IMR-90 (cell line): Measurements from ENCODE around the gene CD300LG. TPM values are rescaled to one million over a fixed set of nuclear protein-coding genes. Genes with fewer than 3 reads are reported as not detected.
"Not testable (repeated sequence)": the region's sequence is repeated elsewhere in the genome, so short reads cannot be mapped to it uniquely, and the experiment has no call there.

ENCODE experiments used
- ATAC-seq: fragments of 200-7000 bp; cut with Tn5 transposase; 2 replicates; pipeline ENCODE4 v1.9.1; 2020; ENCODE audit warnings: low read depth, mild to moderate bottlenecking, moderate library complexity
- BruUV-seq: library from RNA; stranded (reverse); fragments of 400-500 nt; replicated peaks from 2 replicates; lab custom pipeline; 2021; lab: Mats Ljungman, UMichigan
- CTCF ChIA-PET: fragments of 300-600 bp; formaldehyde crosslinking; extraction: SDS; loops from one replicate; lab custom pipeline; 2021; ENCODE audit warnings: antibody characterized with exemption; lab: Yijun Ruan, JAX
- POLR2A ChIA-PET: fragments of 300-600 bp; sonication (Branson Sonifier 250); formaldehyde crosslinking; loops from one replicate; lab custom pipeline; 2022; ENCODE audit warnings: antibody characterized with exemption; ENCODE audit not compliant: unreplicated experiment; lab: Charles Lee
- DNase-seq: peaks from one replicate; pipeline ENCODE4 v3.0.0; 2013
- H2AFZ ChIP-seq: replicated peaks from 2 replicates; pipeline ENCODE3; 2013; ENCODE audit warnings: low read length, mild to moderate bottlenecking; ENCODE audit not compliant: poor library complexity
- H2AK5ac ChIP-seq: 2 replicates; pipeline ENCODE4 v1.6.1; 2013; ENCODE audit warnings: low read depth, low read length, inconsistent platforms
- H2AK9ac ChIP-seq: replicated peaks from 2 replicates; pipeline ENCODE3; 2013; ENCODE audit warnings: mild to moderate bottlenecking, low read depth, low read length, moderate library complexity; ENCODE audit not compliant: poor library complexity
- H2BK120ac ChIP-seq: 2 replicates; pipeline ENCODE4 v1.6.1; 2013; ENCODE audit warnings: low read depth, low read length, inconsistent platforms
- H2BK15ac ChIP-seq: 3 replicates; pipeline ENCODE4 v1.6.1; 2013; ENCODE audit warnings: low read depth, low read length, inconsistent platforms
- H2BK20ac ChIP-seq: 2 replicates; pipeline ENCODE4 v1.6.1; 2013; ENCODE audit warnings: low read depth, mild to moderate bottlenecking, inconsistent platforms, low read length, moderate library complexity
- H2BK5ac ChIP-seq: 2 replicates; pipeline ENCODE4 v1.6.1; 2013; ENCODE audit warnings: mild to moderate bottlenecking, low read depth, low read length, inconsistent platforms; ENCODE audit not compliant: poor library complexity, severe bottlenecking
- H3K14ac ChIP-seq: replicated peaks from 2 replicates; pipeline ENCODE4 v1.6.1; 2013; ENCODE audit warnings: low read depth, low read length, inconsistent platforms
- H3K18ac ChIP-seq: 2 replicates; pipeline ENCODE4 v1.6.1; 2013; ENCODE audit warnings: low read depth, low read length, control low read depth
- H3K23ac ChIP-seq: 2 replicates; pipeline ENCODE4 v1.6.1; 2013; ENCODE audit warnings: low read depth, low read length, inconsistent platforms
- H3K27ac ChIP-seq: 2 replicates; pipeline ENCODE4 v1.5.1; 2013; ENCODE audit warnings: mild to moderate bottlenecking, control low read depth, low read length; ENCODE audit not compliant: insufficient read depth
- H3K27me3 ChIP-seq: 2 replicates; pipeline ENCODE4 v1.6.1; 2013; ENCODE audit warnings: low read length; ENCODE audit not compliant: control insufficient read depth, insufficient read depth
- H3K36me3 ChIP-seq: 2 replicates; pipeline ENCODE4 v1.6.1; 2013; ENCODE audit warnings: low read length, mixed read lengths; ENCODE audit not compliant: control insufficient read depth, insufficient read depth
- H3K4ac ChIP-seq: 2 replicates; pipeline ENCODE4 v1.6.1; 2013; ENCODE audit warnings: low read depth, low read length, inconsistent platforms
- H3K4me1 ChIP-seq: 2 replicates; pipeline ENCODE4 v1.6.1; 2013; ENCODE audit warnings: low read length, mixed read lengths; ENCODE audit not compliant: control insufficient read depth, insufficient read depth
- H3K4me2 ChIP-seq: 2 replicates; pipeline ENCODE4 v1.6.1; 2013; ENCODE audit warnings: low read depth, mild to moderate bottlenecking, control low read depth, low read length, moderate library complexity
- H3K4me3 ChIP-seq: 2 replicates; pipeline ENCODE4 v1.5.1; 2013; ENCODE audit warnings: low read depth, mild to moderate bottlenecking, control low read depth, low read length, moderate library complexity; ENCODE audit not compliant: insufficient read depth
- H3K56ac ChIP-seq: 2 replicates; pipeline ENCODE4 v1.6.1; 2013; ENCODE audit warnings: low read length, inconsistent platforms; ENCODE audit not compliant: insufficient read depth; ENCODE audit errors: extremely low read depth
- H3K79me1 ChIP-seq, 2 experiments: 2 replicates each; pipeline ENCODE4 v1.6.1; 2013; ENCODE audit warnings: low read length in 2 of 2, inconsistent platforms in 1 of 2, low read depth in 1 of 2
- H3K9ac ChIP-seq: 2 replicates; pipeline ENCODE4 v1.6.1; 2013; ENCODE audit warnings: low read depth, low read length, control low read depth
- H3K9me1 ChIP-seq: 2 replicates; pipeline ENCODE4 v1.6.1; 2013; ENCODE audit warnings: low read length, inconsistent platforms; ENCODE audit not compliant: insufficient read depth
- H3K9me3 ChIP-seq: 2 replicates; pipeline ENCODE4 v1.6.1; 2013; ENCODE audit warnings: low read length; ENCODE audit not compliant: control insufficient read depth, insufficient read depth
- H4K20me1 ChIP-seq: 2 replicates; pipeline ENCODE4 v1.6.1; 2013; ENCODE audit warnings: low read length, inconsistent platforms; ENCODE audit not compliant: insufficient read depth
- H4K5ac ChIP-seq: 2 replicates; pipeline ENCODE4 v1.6.1; 2013; ENCODE audit warnings: mild to moderate bottlenecking, low read depth, low read length, control low read depth
- H4K8ac ChIP-seq, 2 experiments: 2 replicates each; pipeline ENCODE4 v1.6.1; 2013; ENCODE audit warnings: low read depth in 2 of 2, low read length in 2 of 2, control low read depth in 1 of 2, inconsistent platforms in 1 of 2
- H4K91ac ChIP-seq: 2 replicates; pipeline ENCODE4 v1.6.1; 2013; ENCODE audit warnings: low read depth, low read length, inconsistent platforms; ENCODE audit not compliant: insufficient read depth
- WGBS, 2 experiments: methylation state at CpG; one replicate each; pipeline versions ENCODE4 v1.1.5 to v1.1.7; 2013; ENCODE audit warnings: missing lambda C conversion rate in 2 of 2; ENCODE audit not compliant: insufficient read length in 1 of 2; ENCODE audit errors: extremely low coverage in 2 of 2; 5-methylcytosine and 5-hydroxymethylcytosine counted together
- dilution Hi-C: fragments of 300-500 bp; cut with HindIII; formaldehyde crosslinking; loops from one replicate; pipeline ENCODE4 v1.14.3; 2018; ENCODE audit warnings: low sequenced_read_pairs; ENCODE audit not compliant: unreplicated experiment
- in situ Hi-C: fragments of 300-500 bp; cut with MboI; formaldehyde crosslinking; loops from 3 replicates; pipeline ENCODE4 v1.14.3; 2019; ENCODE audit warnings: low sequenced_read_pairs, inconsistent platforms, mixed read lengths
- intact Hi-C: fragments of 100-400 bp; cut with micrococcal nuclease; formaldehyde crosslinking; loops from 2 replicates; pipeline ENCODE4 v1.10.0; 2022
- polyA plus RNA-seq, 3 experiments: library from polyadenylated mRNA; depleted of rRNA; stranded (reverse); fragments of >200 nt; gene quantifications; 2 replicates each; pipeline ENCODE4 v1.2.3, GENCODE V29; 2012; ENCODE audit warnings: low replicate concordance in 1 of 3
- total RNA-seq: library from RNA; depleted of rRNA; stranded (reverse); fragments of >200 nt; gene quantifications from 2 replicates; pipeline ENCODE4 v1.2.3, GENCODE V29; 2012

CD300LG gene
- total and polyA plus RNA-seq, 2 of the 4 experiments (the other 2 are of a cell fraction): not detected

DNA sequence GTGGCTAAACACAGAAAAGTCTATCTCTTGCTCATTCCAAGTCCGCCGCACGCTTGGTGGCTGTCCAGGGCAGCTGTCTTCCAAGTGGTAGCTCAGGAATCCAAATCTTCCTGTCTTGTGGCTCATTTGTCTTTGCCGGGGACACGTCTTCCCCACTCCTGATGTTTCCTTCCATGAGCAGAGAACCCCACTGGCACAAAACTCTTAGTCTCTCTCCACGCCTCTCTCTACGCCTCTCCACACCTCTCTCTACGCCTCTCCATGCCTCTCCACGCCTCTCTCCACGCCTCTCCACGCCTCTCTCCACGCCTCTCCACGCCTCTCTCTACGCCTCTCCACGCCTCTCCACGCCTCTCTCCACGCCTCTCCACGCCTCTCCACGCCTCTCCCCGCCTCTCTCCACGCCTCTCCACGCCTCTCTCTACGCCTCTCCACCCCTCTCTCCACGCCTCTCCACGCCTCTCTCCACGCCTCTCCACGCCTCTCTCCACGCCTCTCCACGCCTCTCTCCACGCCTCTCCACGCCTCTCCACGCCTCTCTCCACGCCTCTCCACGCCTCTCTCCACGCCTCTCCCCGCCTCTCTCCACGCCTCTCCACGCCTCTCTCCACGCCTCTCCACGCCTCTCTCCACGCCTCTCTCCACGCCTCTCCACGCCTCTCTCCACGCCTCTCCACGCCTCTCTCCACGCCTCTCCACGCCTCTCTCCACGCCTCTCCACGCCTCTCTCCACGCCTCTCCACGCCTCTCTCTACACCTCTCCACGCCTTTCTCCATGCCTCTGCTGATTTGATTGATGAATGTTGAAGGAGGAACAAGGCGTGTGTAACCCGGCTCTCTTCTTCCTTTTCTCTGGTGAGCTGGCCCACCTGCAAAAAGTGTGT, 4.6 kb upstream of the CD300LG start:
- H4K20me1 ChIP-seq, H3K23ac ChIP-seq, POLR2A ChIA-PET, H4K91ac ChIP-seq, H4K5ac ChIP-seq, H3K9ac ChIP-seq, H3K79me1 ChIP-seq, ATAC-seq, H3K4me1 ChIP-seq, H4K8ac ChIP-seq, CTCF ChIA-PET, H2BK15ac ChIP-seq, H3K27ac ChIP-seq, H3K9me3 ChIP-seq, DNase-seq, H2BK20ac ChIP-seq, in situ Hi-C loops, H3K14ac ChIP-seq, H3K9me1 ChIP-seq, H3K4me2 ChIP-seq, H3K4me3 ChIP-seq, H3K18ac ChIP-seq, H3K4ac ChIP-seq, H3K27me3 ChIP-seq, intact Hi-C loops, H2BK120ac ChIP-seq, dilution Hi-C loops, H3K56ac ChIP-seq, BruUV-seq, H3K36me3 ChIP-seq, H2BK5ac ChIP-seq, H2AK5ac ChIP-seq: not testable (repeated sequence)
- Histone ChIP-seq H2AK9ac (peak overlapping the region; percentile 20), H2AFZ (peak overlapping the region; percentile 36)
- 79% methylated on average over 26 of the region's 54 CpGs; no CpG with 5 or more reads in 1 of the 2 experiments for WGBS, 2 experiments
